Measurements from ENCODE around the gene HRH3.

The HRH3 gene

DNA sequence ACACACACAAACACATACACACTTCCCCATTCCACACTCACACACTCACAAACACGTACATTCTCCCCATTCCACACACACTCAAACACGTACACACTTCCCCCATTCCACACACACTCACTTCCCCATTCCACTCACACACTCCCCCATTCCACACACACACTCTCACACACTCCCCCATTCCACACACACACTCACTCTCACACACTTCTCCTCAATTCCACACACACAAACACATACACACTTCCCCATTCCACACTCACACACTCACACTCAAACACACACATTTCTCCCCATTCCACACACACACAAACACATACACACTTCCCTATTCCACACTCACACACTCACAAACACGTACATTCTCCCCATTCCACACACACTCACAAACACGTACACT lies 9.6 kb upstream of the HRH3 start:
- DNase-seq (ENCODE audit: low spot score) = no peak

DNA sequence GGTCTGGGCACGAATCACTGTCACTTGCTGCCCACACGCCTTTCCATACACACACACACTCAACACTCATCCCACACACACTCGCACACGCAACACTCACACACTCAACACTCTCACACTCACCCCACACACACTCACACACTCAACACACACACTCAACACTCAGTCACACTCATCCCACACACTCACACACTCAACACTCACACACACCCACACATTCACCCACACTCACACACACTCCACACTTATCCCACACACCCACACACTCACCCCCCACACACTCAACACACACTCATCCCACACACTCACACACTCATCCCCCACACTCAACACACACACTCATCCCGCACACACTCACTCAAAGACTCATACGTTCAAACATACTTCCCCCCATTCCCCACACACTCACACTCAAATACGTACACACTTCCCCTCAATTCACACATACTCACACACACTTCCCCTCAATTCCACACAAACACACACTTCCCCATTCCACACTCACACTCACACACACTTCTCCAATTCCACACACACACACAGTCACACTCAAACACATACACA lies 9.0 kb upstream of the HRH3 start:
- DNase-seq (ENCODE audit: low spot score) = no peak

DNA sequence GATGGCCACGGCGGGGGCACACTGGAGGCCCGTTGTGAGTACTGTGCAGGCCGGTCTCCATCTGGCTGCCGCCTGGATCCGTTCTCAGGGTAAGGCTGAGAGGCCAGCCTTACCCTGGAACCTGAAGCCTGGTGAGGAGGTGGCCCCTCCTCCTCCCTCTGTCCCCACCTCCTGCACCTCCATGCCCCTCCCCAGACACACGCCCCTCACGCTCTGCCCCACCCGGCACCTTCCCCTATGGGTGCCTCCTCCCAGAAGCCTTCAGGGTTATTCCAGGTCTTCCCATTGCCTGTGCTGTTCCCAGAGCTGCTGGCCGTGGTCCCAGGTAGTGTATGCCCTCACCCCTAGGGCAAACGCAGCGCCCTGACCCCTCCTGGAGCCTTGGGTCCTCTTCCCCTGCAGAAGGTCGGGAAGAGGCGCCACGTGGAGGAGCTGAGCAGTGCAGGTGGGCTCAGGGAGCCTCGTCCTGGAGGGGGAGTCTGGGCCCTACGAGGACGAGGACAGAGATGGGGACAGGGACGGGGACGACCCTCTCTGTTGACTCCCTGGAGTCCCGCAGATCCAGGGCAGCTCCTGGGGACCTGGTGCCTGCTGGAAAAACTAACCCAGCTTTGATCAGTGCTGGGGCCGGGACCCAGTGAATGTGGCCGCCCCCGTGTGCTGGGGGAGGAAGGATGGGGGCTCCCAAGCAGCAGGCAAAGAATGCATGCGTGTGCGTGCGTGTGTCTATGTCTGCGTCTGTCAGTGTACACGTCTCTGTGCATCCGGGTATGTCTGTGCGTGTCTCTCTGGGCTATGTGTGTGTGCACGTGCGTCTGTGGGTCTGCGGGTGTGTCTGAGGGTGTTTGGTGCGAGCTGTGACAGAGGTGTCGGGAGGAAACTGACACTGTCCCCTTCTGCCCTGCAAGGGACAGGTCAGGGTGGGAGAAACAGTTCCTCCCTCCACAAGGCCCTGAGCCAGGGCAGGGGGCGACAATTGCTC lies 8.2 kb upstream of the HRH3 start:
- no peak for DNase-seq (ENCODE audit: low spot score)

DNA sequence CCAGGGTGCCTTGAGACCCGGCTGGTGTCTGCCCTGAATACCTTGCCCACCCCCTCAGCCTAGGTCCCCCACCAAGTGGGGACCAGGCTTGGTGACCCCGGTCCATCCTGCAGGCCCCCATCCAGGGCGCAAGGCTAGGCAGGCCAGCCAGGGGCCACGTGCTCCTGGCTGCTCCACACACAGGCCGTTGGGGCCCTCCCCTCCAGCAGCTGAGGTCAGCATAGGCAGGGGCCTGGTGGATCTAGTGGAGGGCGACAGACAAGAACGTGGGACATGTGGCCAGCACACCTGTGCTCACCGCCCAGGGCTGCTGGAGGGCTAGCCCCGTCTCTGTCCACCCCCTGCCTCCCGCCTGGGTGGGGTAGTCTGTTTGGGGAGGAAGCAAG lies 7.5 kb upstream of the HRH3 start:
- no peak for DNase-seq (ENCODE audit: low spot score)

DNA sequence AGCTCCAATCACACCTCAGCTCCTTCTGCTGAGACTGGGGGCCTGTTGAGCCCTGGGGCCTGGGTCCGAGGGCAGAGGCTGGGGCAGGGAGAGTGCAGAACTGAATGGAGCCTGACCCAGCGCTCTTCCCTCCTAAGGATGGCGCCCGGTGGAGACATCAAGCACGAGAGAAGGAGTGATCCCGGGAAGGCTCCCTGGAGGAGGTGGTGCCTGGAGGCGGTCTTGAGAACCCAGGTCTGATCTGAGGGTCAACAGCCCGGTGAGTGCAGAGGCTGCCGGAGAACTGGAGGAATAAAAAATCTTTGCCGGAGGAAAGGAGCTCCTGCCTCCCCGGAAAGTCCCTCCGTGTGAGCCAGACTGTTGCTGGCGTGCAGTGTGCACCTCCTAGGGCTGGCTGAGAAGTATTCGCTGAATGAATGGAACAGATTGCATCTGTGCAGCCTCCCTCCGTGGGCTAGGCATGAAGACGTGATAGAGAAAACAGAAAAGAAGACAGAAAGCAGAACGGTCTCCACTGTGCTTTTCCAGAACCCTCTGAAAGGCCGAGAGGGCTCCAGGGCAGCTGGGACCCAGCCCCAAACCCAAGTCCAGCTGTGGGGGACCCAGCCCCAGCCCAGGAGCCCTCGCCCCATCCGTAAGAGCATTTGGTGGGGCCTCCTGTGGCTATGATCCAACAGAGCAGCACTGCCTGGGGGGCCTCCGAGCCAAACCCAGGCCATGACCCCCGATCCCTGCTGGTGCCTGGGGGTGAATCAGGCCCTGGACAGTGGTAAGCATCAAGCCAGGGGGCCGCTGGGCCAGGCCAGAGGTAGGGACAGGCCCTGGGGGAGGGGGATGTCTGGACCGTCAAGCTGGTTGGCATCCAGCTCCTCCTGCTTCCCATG lies 6.9 kb upstream of the HRH3 start:
- no peak for DNase-seq (ENCODE audit: low spot score)

DNA sequence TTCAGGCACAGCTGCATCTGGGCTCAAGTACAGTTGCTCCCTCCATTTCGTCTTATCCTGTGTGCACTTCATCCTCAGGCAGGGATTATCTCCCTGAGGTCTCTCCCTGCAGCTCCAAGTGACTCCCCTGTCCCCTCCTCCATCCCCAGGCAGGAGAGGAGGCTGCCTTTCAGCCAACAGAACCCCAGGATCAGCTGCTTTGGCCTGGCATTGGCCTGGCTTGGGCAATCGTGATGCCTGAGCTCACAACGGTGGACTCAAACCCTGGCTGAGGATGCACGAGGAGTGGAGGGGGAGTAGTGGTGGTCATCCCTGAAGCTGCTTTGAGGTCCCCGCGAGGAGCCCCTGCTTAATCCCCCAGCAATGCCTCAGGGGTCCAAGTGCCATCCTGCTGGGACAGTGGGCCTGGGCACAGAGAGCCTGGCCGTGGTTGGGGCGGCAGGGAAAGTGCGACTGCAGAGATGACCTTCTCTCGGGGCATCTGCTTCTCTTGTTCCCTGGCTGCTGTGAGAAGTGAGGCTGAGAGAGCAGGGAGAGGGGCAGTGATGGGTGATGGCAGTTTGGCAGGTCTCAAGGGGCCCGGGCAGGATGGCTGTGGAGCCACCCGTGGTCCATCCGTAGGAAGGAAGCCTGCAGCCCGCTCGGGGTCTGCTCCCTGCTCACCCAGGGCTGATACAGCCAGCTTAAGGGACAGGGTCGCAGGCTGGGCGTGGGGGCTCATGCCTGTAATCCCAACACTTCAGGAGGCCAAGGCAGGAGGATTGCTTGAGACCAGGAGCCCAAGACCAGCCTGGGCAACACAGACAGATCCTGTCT lies 6.0 kb upstream of the HRH3 start:
- DNase-seq (ENCODE audit: low spot score) = no peak

DNA sequence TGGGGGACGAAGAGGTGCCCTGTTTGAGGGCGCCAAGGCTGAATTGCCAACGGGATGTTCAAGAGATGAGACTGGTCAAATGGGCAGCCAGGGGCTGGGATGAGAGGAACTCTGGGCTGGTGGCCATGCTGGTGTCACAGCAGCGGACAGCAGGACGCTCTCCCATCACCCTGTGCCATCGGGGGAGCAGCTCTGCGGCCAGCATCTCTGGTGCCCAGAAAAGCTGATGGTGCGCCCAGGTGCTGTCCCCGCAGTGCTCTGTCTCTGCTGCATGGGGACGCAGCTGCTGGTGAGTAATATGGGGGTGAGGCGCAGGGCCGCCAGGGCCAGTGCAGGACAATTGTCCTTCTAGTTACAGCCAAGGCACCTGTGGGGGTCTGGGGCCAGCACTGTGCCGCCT lies 4.9 kb upstream of the HRH3 start:
- DNase-seq (ENCODE audit: low spot score) = no peak

DNA sequence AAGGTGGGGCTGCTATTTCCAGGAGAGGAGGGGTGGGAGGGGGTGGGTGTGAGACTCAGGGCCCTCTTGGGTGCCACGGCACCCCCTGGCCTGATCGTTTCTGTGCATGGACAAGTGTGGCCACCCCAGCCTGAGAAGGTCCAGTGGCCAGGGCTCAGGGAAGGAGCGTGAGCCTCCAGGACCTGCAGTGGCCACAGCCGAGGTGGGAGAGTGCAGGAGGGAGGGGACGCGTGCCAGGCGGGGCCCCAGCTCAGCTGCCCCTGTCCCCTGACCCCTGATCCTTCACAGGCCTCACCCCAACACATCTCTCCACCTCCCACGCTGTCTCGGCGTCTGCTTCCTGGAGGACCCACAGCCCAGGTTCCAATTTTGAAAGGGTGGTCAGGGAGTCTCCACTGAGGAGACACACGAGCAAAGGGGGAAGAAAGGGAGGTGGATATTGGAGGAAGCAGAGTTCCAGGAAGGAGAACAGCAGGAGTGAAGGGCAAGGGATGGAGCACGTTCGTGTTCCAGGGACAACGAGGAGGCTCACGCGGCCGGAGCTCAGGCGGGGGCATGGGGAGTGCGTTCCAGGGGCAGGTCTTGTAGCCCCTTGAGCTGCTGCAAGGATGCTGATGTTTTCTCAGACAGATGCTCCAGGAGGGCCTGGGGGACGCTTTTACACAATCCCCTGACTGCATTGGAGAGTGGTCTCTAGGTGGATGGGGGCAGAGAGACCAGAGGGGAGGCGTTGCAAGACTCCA lies 4.2 kb upstream of the HRH3 start:
- no peak for DNase-seq (ENCODE audit: low spot score)

DNA sequence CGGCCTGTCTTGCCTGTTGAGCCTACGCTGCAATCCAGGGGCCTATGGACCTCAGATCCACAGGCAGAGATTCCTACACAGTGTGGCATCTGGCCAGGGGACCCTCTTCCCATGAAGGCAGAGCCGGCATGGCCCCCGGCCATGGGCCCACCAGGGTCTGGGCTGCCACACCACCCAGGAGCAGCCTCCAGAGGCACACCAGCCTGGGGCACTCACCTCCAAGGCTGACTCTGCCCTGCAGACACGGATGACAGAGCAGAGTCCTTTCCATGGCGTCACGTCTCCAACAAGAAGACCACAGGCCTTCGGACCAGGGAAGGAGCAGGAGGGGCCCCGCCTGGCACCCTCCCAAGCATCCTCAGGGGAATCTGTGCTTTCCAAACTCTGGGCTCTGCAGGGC lies 3.5 kb upstream of the HRH3 start:
- no peak for DNase-seq (ENCODE audit: low spot score)

DNA sequence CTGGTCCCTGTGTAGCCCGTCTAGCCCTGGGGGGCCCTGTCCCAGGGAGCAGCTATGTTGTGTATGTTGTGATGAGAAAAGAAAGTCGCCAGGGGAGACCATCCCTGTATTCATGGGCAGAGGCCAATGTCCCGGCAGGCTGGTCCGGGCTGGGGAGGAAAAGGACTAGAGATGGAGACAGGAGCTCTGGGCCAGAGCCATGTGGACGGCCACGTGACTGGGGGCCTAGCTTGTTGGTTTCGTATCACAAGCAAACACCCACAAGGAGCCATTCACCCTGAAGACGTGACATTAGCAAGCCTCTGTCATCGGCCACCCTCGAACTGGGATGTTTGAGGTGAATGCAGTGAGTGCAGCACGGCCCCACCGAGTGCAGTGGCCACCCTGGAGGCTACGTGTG lies 2.9 kb upstream of the HRH3 start:
- no peak for DNase-seq (ENCODE audit: low spot score)

DNA sequence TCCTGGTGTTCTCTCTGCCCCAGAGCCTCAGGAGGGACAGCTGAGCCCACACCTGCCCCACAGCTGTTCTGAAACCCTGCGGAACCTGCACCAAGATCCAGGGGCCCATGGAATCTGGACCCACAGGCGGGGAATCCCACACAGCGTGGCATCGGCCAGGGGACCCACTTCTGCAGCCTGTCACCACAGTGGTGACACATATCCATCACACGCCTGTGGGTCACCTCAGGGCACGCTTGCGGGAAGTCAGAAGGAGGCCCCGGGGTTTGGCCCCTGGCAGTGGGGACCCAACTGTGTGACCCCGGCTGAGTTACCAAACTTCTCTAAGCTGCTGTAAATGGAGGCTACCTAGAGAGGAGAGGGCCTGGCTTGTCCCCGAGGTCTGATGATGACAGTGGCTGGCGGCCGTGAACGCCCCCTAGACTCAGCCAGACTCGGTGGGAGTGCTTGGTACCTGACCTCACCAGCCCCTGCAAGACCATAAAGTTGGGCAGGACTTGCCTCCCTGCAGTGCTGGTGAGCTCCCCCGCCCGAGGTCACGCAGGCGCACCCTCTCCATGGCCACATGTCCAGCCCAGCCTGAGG lies 2.3 kb upstream of the HRH3 start:
- no peak for DNase-seq (ENCODE audit: low spot score)

DNA sequence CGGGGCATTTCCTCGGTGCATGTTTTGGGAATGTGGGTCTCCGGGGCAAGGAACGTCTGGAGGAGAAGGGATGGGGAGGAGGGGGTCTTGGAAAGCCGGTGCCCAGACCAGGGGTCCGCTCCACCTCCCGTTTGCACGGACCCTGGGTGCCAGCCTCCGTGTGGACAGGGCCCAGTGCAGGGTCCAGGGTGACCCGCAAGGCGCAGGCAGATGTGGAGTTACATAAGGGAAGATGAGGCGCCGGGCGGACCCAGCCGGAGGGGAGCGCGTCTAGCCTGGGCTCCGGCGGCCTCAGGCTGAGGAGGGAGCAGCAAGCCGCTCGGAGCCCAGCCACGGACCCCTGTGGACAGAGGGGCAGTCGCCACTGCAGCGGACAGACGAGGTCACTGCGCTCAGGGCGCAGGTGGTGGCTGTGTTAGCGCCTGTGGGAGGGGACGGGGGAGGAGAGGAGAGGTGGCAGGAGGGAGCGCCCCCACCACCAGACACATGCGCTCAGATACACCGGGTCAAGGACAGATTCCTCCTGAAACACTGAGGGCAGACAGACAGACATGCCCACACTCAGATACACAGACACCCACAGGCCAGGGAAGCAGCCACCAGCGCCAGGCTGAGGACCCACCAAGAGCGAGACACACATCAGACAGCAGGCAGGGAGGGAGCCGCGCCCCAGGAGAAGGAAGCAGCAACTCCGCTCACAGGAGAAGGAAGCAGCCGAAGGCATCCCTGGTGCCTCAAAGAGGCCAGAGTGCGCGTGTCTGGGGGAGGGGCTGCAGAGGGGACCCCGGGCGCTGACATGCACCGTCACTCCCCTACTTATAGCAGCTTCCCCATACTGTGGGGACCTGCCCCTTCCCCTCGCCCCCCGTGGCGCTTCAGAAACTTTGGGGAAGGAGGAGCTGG lies 839 bp upstream of the HRH3 start:
- no peak for DNase-seq (ENCODE audit: low spot score)

DNA sequence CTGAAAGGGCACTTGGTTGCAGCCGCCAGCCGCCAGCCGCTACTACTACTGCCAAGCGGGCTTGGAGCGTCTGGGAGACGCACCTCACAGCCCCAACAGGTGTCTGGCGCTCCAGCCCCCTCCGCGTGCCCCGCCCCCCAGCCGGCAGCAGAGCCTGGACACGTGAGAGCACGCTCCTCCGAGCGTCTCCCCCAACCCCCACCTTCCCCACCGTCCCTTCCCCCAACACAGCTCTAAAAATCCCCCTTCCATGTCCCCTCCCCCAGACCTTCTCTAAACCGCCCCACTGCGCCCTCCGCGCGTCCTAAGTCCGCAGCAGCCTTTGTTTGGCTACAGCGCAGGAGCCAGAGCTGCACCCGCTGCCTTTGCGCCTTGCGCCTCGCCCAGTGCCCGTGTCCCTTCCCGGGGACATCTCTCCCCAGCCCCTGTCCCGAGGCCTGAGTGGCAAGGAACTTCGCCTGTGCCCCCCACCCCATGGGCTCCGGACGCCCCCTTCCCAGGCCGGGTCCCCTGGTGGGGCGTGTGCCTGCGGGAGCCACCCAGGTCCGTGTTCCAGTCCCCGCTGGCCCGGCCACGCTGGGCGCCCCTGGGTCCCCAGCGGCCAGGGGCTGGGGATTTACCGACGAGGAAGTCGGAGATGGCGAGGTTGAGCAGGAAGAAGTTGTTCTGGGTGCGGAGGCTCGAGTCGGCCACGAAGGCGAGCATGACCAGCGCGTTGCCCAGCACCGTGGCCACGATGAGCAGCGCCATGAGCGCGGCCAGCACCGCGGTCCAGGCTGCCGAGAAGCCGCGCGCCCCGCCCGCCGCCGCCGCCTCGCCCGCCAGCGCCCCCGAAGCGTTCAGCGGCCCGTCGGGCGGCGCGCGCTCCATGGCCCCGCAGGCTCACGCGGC lies 732 bp downstream of the HRH3 start:
- no peak for DNase-seq (ENCODE audit: low spot score)

DNA sequence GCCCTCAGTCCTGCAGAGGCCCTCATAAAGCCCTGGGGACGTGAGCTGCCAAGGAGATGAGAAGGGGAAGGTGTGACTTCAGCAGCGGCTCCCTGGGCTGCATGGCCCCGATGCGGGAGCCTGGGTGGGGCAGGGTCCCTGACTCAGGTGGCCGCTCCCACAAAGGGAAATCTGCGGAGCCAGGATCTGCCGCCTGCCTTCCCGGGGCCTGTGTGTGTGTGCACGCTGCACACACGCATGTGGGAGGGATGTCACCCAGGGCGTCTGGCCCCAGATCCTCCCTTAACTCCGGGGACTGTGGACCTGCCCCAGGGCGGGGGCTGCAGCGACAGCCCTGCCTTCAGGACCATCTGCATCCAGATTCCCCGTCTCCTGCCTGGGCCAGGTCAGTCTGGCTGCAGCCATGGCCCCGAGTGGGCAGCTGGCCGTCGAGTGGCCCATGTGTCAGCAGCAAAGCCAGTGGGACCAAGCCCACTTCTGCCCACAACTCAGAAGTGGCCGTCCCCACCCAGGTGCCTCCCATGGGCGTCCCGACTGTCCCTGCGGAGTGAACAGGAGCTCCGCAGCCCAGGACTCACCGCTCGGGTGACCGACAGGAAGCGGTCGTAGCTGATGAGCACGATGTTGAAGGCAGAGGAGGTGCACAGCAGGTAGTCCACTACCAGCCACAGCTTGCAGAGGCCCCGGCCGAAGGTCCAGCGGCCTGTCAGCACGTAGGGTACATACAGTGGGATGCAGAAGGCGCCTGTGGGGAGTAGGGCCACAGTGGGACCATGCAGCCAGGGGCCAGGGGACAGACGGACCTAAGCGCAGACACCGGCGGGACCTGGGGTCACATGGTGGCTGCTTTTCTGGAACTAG lies 1.9 kb downstream of the HRH3 start:
- no peak for DNase-seq (ENCODE audit: low spot score)

DNA sequence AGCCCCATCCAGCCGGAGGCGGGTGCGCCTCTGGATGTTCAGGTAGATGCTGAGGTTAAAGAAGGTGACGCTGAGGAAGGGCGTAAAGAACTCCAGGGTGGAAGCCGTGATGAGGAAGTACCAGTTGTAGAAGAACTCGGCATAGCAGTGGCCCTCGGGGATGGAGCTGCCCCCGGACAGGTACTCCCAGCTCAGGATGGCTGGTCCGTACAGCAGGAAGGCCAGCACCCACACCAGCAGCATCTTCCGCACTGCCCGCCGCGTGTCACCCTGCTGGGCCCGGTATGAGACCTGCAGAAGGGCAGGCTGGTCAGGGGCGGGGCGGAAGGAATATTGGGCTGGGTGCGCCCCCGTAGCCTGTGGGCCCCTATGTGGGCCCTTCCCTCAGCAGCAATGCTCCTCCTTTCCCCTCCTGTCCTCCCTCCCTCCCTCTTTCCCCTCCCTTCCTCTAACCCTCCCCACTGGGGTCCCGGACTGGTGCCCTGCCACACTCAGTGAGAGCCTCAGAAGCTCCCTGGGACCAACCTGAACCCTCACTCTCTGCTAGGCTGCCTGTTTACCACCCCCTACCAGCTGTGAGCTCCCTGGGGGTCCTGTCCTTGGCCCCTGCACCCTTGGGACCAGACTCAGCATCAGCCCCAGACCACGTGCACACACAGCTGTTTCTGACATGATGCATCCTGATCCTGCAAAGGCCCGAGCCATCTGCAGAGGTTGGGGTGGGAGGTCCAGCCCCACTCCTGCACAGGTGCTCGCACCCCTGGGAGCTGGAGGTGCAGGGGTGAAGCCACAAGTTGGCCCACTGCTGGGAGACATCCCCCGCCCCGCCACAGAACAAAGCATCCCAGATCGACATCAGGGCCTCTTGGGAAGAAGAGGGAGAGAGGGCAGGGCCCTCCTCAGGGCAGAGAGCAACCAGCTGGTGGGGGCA lies 3.2 kb downstream of the HRH3 start:
- no peak for DNase-seq (ENCODE audit: low spot score)

DNA sequence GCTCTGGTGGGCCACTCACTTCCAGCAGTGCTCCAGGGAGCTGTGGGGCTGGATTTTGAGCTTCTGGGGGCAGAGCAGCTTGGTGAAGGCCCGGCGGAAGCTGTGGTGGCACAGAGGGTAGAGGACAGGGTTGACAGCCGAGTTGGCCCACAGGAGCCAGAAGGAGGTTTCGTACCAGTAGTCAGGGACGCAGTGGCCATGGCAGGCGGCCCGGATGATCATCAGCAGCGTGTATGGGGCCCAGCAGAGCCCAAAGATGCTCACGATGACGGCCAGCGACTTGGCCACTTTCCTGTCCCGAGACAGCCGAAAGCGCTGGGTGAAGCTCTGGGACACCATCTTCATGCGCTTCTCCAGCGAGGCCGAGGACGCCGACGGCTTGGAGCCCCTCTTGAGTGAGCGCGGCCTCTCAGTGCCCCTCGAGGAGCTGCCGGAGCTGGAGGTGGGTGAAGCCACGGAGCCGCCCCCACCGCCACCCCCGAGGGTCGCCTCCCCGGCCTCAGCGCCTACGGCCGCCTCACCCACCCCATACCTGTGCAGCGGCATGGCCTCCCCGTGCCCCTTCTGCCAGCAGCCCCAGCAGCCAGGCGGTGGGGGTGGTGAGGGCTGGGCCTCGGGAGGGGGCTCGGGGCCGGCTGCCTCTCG lies 4.0 kb downstream of the HRH3 start:
- no peak for DNase-seq (ENCODE audit: low spot score)
